Upper lobe of left lung (tissue), 4 donors: ENCODE measurements around the gene SEC14L6.

ENCODE experiments used
- EP300 ChIP-seq, 4 donors: sonication (generic); formaldehyde crosslinking; IDR thresholded peaks; one replicate each; pipeline ENCODE4 v1.5.1; 2017; ENCODE audit warnings: antibody characterized with exemption in 4 of 4, control low read depth in 2 of 4
- POLR2A ChIP-seq, 4 donors: fragments of 450-650 bp; IDR thresholded peaks; one replicate each; pipeline ENCODE4 v1.5.1; 2016 to 2017; ENCODE audit warnings: antibody characterized with exemption in 4 of 4, mild to moderate bottlenecking in 2 of 4
- POLR2AphosphoS5 ChIP-seq, 2 donors: sonication (generic); formaldehyde crosslinking; IDR thresholded peaks; one replicate each; pipeline ENCODE4 v1.5.1; 2017; ENCODE audit warnings: antibody characterized with exemption in 2 of 2
- TF ChIP-seq, protein P1 (sequence below), 6 experiments: fragments of 450-650 bp in 4 of 6; fragments of 200-600 bp in 2 of 6; sonication (generic) in 2 of 6; IDR thresholded peaks; one replicate each; pipeline ENCODE4 v1.5.1; 2016 to 2019; ENCODE audit warnings: antibody characterized with exemption in 6 of 6

- no peak for TF ChIP-seq POLR2A (IDR thresholded peaks at IDR 0.05)
- TF ChIP-seq, protein P1, sequence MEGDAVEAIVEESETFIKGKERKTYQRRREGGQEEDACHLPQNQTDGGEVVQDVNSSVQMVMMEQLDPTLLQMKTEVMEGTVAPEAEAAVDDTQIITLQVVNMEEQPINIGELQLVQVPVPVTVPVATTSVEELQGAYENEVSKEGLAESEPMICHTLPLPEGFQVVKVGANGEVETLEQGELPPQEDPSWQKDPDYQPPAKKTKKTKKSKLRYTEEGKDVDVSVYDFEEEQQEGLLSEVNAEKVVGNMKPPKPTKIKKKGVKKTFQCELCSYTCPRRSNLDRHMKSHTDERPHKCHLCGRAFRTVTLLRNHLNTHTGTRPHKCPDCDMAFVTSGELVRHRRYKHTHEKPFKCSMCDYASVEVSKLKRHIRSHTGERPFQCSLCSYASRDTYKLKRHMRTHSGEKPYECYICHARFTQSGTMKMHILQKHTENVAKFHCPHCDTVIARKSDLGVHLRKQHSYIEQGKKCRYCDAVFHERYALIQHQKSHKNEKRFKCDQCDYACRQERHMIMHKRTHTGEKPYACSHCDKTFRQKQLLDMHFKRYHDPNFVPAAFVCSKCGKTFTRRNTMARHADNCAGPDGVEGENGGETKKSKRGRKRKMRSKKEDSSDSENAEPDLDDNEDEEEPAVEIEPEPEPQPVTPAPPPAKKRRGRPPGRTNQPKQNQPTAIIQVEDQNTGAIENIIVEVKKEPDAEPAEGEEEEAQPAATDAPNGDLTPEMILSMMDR (IDR thresholded peaks at IDR 0.05) = no peak
- TF ChIP-seq POLR2AphosphoS5 (IDR thresholded peaks at IDR 0.05) = no peak
- no peak for TF ChIP-seq EP300 (IDR thresholded peaks at IDR 0.05)
Observed at GRCh38 chr22:30492144-30492543, 54.4 kb downstream of the SEC14L6 start.
